ENCODE measurements around the gene ALKBH4.

DNA sequence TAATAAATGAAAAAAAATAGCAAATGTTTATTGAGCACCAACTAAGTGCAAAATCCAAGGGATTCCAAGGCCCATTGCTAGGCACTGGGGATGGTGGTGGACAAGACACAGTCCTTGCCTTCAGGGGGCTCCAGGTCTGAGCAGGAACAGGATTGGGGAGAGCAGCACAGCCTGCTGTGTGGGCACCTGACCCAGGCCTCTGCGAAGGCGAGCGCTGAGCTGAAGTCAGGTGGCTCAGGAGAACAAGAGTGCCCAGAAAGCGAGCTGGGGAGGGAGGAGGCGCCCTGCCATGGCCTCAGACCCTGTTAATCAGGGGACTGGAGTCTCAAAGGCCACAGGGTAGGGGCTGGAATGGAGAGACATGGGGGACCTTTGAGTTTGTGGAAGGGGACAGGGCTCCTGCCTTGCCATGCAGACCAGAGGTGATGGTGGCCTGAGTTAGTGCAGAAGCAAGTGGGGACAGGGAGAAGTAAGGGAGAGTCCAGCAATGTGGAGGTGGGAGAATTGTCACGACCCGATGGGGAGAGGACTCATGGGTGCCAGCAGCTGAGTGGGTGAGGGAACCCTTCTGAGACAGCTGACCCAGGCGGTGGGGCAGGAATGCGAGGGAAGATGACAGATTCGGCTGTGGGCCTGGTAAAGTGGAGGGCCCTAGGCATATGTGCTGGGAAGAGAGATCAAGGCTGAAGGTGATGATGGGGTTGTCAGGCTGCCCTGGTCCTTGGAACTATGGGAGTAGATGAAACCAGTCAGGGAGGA is 35.3 kb downstream of the ALKBH4 start:
- TF ChIP-seq POLR2A (IDR thresholded peaks at IDR 0.05), result no peak
- TF ChIP-seq, protein P1, sequence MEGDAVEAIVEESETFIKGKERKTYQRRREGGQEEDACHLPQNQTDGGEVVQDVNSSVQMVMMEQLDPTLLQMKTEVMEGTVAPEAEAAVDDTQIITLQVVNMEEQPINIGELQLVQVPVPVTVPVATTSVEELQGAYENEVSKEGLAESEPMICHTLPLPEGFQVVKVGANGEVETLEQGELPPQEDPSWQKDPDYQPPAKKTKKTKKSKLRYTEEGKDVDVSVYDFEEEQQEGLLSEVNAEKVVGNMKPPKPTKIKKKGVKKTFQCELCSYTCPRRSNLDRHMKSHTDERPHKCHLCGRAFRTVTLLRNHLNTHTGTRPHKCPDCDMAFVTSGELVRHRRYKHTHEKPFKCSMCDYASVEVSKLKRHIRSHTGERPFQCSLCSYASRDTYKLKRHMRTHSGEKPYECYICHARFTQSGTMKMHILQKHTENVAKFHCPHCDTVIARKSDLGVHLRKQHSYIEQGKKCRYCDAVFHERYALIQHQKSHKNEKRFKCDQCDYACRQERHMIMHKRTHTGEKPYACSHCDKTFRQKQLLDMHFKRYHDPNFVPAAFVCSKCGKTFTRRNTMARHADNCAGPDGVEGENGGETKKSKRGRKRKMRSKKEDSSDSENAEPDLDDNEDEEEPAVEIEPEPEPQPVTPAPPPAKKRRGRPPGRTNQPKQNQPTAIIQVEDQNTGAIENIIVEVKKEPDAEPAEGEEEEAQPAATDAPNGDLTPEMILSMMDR (IDR thresholded peaks at IDR 0.05), result no peak
- no peak for TF ChIP-seq POLR2AphosphoS5 (IDR thresholded peaks at IDR 0.05; ENCODE audit: insufficient read depth in 1 of 2, low read depth in 1 of 2)
